B cell (primary cell): Measurements from ENCODE around the gene UBE2U.

Experiments
- EZH2 ChIP-seq: IDR thresholded peaks from 2 replicates; pipeline ENCODE4 v1.6.1; 2012; ENCODE audit warnings: borderline replicate concordance, low read depth, mild to moderate bottlenecking, moderate library complexity, low read length; ENCODE audit not compliant: insufficient read depth, poor library complexity, severe bottlenecking
- TF ChIP-seq, protein P1 (sequence below): fragments of 200-600 bp; IDR thresholded peaks from one replicate; pipeline ENCODE4 v1.8.0; 2022; ENCODE audit warnings: antibody characterized with exemption, mild to moderate bottlenecking

GRCh38 chr1:64280001-64280400 is 76.6 kb downstream of the UBE2U start:
- TF ChIP-seq, protein P1, sequence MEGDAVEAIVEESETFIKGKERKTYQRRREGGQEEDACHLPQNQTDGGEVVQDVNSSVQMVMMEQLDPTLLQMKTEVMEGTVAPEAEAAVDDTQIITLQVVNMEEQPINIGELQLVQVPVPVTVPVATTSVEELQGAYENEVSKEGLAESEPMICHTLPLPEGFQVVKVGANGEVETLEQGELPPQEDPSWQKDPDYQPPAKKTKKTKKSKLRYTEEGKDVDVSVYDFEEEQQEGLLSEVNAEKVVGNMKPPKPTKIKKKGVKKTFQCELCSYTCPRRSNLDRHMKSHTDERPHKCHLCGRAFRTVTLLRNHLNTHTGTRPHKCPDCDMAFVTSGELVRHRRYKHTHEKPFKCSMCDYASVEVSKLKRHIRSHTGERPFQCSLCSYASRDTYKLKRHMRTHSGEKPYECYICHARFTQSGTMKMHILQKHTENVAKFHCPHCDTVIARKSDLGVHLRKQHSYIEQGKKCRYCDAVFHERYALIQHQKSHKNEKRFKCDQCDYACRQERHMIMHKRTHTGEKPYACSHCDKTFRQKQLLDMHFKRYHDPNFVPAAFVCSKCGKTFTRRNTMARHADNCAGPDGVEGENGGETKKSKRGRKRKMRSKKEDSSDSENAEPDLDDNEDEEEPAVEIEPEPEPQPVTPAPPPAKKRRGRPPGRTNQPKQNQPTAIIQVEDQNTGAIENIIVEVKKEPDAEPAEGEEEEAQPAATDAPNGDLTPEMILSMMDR, result no peak
- TF ChIP-seq EZH2, result no peak
